Loucy (cell line): ENCODE data around the gene RAC2.

Source experiments
- CTCF ChIP-seq: fragments of 200-600 bp; sonication (generic); conservative IDR thresholded peaks from 2 replicates; pipeline ENCODE4 v1.5.1; 2014; ENCODE audit warnings: mild to moderate bottlenecking, antibody characterized with exemption, low read length
- EZH2phosphoT487 ChIP-seq: fragments of 200-600 bp; IDR thresholded peaks from 2 replicates; pipeline ENCODE4 v1.6.1; 2018; ENCODE audit warnings: antibody characterized with exemption, mild to moderate bottlenecking, moderate library complexity, borderline replicate concordance

- TF ChIP-seq CTCF, result no peak
- TF ChIP-seq EZH2phosphoT487, result no peak
Observed at GRCh38 chr22:37179126-37179470, 65.0 kb downstream of the RAC2 start.
